Stimulated activated CD8-positive, alpha-beta memory T cell treated with anti-CD3 and anti-CD28 coated beads, Interleukin-15, amount 100 ng/mL, for 24 hours (primary cell): ENCODE data around the gene AMH.
A peak's percentile ranks its signal among the peaks of the same experiment; 100 is the strongest.

Source experiments
- DNase-seq: peaks from one replicate; pipeline ENCODE4 v3.0.0-alpha.2; 2020; ENCODE audit warnings: low read depth

The AMH gene

GRCh38 chr19:2249880-2250765 lies 1.0 kb downstream of the AMH start:
- no peak for DNase-seq

- no peak for DNase-seq
Measured at GRCh38 chr19:2250766-2251105, 1.6 kb downstream of the AMH start.

- DNase-seq, result no peak
Measured at GRCh38 chr19:2251106-2252054, 2.3 kb downstream of the AMH start.

- no peak for DNase-seq
Measured at GRCh38 chr19:2252055-2252796, 3.1 kb downstream of the AMH start.

GRCh38 chr19:2252797-2253105 lies 3.6 kb downstream of the AMH start:
- DNase-seq, result no peak

- no peak for DNase-seq
Measured at GRCh38 chr19:2253106-2254063, 4.3 kb downstream of the AMH start.

GRCh38 chr19:2254064-2254872 lies 5.1 kb downstream of the AMH start:
- no peak for DNase-seq

GRCh38 chr19:2255112-2255845 lies 6.2 kb downstream of the AMH start:
- no peak for DNase-seq

- no peak for DNase-seq
Measured at GRCh38 chr19:2255982-2256685, 7.0 kb downstream of the AMH start, which contains the start of gene JSRP1. TSS of gene JSRP1 (minus strand) at chr19:2256417. CDS start at chr19:2255314, 1,103 bp downstream.

- no peak for DNase-seq
Measured at GRCh38 chr19:2259336-2259735, 10.2 kb downstream of the AMH start.

GRCh38 chr19:2260341-2260805 lies 11.2 kb downstream of the AMH start:
- DNase-seq, result no peak

- no peak for DNase-seq
Measured at GRCh38 chr19:2261438-2262172, 12.5 kb downstream of the AMH start.

- no peak for DNase-seq
Measured at GRCh38 chr19:2266183-2266993, 17.3 kb downstream of the AMH start.

- no peak for DNase-seq
Measured at GRCh38 chr19:2268480-2268830, 19.3 kb downstream of the AMH start.

- DNase-seq, result no peak
Measured at GRCh38 chr19:2268861-2269243, 19.7 kb downstream of the AMH start.

GRCh38 chr19:2269244-2270156 lies 20.4 kb downstream of the AMH start:
- peak; percentile 99 for DNase-seq

- no peak for DNase-seq
Measured at GRCh38 chr19:2270157-2270422, 21.0 kb downstream of the AMH start.
